ENCODE measurements around the gene PSMB7. TPM values are rescaled to one million over a fixed set of nuclear protein-coding genes. Genes with fewer than 3 reads are reported as not detected.

The PSMB7 gene
- total RNA-seq, 1 donor from 2014 or later: 142 TPM

GRCh38 chr9:124342776-124343485, 72.3 kb downstream of the PSMB7 start:
- no peak overlapping the region for H3K4me3 Mint-ChIP-seq
- peaks cover 6% of the 10 kb centered on the region for H3K9me3 Mint-ChIP-seq
- TF ChIP-seq, protein P1, sequence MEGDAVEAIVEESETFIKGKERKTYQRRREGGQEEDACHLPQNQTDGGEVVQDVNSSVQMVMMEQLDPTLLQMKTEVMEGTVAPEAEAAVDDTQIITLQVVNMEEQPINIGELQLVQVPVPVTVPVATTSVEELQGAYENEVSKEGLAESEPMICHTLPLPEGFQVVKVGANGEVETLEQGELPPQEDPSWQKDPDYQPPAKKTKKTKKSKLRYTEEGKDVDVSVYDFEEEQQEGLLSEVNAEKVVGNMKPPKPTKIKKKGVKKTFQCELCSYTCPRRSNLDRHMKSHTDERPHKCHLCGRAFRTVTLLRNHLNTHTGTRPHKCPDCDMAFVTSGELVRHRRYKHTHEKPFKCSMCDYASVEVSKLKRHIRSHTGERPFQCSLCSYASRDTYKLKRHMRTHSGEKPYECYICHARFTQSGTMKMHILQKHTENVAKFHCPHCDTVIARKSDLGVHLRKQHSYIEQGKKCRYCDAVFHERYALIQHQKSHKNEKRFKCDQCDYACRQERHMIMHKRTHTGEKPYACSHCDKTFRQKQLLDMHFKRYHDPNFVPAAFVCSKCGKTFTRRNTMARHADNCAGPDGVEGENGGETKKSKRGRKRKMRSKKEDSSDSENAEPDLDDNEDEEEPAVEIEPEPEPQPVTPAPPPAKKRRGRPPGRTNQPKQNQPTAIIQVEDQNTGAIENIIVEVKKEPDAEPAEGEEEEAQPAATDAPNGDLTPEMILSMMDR (IDR thresholded peaks at IDR 0.05; ENCODE audit: unreplicated experiment): no peak

DNA sequence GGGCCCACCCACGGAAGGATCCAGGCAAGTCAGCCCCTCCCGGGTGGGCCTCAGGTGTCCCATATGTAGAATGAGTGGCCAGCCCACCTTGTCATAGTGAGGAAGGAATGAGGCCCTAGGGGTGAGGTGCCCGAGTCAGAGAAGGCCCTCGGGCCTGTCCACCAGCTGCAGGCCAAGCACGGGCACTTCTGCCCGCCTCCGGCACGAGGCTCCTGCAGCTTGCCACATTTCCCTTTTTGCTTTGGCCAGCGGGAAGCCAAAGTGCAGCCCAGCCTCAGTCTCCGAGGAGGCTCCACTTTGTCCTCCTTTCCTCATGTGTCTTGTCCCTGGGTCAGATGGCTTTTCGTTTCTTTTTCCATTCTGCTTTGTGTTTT, 72.9 kb downstream of the PSMB7 start:
- Mint-ChIP-seq H3K4me3 (no peak overlapping the region), H3K4me1 (peaks cover 5% of the 10 kb centered on the region), H3K36me3 (peaks cover 11% of the 10 kb centered on the region), H3K9me3 (peaks cover 11% of the 10 kb centered on the region), H3K27ac (no peak overlapping the region), H3K27me3 (ENCODE audit: low read depth) (no peaks in the 10 kb centered on the region)
- no peak for DNase-seq (ENCODE audit: low spot score in 2 of 2, unreplicated experiment in 2 of 2)
- TF ChIP-seq, protein P1 (IDR thresholded peaks at IDR 0.05; ENCODE audit: unreplicated experiment): no peak

More at GRCh38 chr9:124342776-124343485, 72.3 kb downstream of the PSMB7 start:
- Mint-ChIP-seq H3K4me1 (peaks cover 5% of the 10 kb centered on the region), H3K27ac (no peak overlapping the region), H3K36me3 (peaks cover 6% of the 10 kb centered on the region), H3K27me3 (ENCODE audit: low read depth) (no peaks in the 10 kb centered on the region)
- DNase-seq (ENCODE audit: low spot score in 2 of 2, unreplicated experiment in 2 of 2): no peak

DNA sequence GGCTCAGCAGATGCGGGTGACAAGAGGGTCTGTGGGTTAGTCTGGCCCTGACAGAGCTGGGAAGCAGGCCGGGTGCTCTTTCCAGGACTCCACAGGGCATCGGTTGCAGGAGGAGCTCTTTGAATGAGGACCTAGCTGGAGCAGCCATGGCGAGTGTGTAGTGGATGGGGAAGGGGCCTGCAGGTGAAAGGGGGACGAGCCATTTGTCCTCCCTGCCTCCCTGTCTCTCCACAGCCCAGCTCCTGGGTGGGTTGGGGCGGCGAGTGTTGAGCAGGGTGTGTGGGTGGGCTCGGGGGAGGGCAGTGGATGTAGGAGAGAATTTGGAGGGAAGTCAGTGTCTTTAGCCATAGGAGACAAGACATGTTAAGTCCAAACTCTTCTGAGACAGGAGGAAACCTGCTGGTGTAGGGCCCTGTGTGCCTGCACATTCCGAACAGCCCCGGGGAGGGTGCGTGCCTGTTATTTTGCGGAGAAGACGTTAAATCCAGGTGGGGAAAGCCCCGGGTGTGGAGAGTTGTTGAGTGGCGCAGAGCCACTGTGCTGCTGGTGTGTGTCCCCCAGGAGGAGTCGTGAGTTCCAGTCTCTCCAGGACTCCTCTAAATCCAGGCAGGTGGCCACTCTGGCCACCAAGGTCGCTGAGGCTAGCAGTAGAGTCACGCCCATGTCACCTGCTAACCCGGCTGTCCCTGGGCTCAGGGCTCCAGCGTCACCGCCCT, 73.6 kb downstream of the PSMB7 start:
- Mint-ChIP-seq H3K36me3 (peaks cover 15% of the 10 kb centered on the region), H3K27ac (peak overlapping the region; percentile 14), H3K4me1 (peaks cover 5% of the 10 kb centered on the region), H3K27me3 (ENCODE audit: low read depth) (no peaks in the 10 kb centered on the region), H3K4me3 (no peak overlapping the region), H3K9me3 (peaks cover 15% of the 10 kb centered on the region)
- TF ChIP-seq, protein P1 (IDR thresholded peaks at IDR 0.05; ENCODE audit: unreplicated experiment): no peak
- no peak for DNase-seq (ENCODE audit: low spot score in 2 of 2, unreplicated experiment in 2 of 2)

DNA sequence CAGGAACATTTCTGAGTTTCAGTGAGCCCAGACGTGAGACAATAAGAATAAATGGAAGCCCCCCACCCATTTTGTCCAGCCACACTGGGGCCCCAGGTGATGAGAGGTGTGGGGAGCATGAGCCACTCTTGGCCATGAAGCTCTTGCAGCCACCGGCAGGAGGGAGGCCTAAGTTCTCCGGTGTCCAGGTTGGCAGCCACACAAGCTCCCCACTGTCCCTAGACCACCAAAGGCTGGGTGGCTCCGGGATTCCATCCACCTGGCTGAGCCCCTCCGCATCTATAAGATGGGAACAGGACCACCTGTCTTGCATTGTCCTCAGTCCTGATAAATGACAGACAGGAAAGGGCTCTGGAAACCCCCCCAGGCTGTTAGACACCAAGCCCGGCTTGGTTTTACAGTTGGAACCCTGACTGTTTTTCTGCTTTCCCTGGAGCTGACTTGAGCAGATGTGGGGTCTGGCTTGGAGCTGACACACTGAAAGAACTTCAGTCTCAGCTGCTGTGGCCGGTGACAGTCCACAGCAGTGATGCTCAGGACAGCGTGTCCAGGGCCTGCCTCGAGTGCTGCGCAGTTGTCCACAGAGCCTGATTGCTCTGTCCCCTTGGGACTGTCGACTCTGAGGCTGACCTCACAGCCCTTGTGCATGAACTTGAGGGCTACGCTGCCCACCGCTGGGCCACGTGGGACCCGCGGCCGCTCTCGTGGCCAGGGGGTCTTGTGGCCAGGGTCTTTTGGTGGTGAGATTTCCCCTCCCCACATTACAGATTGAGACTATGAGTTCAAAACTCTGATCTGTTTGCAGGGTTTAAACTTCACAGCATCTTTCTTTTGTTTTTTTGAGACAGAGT, 74.8 kb downstream of the PSMB7 start:
- no peak overlapping the region for H3K4me3 Mint-ChIP-seq
- peaks cover 15% of the 10 kb centered on the region for H3K9me3 Mint-ChIP-seq
- no peak overlapping the region for H3K27ac Mint-ChIP-seq

DNA sequence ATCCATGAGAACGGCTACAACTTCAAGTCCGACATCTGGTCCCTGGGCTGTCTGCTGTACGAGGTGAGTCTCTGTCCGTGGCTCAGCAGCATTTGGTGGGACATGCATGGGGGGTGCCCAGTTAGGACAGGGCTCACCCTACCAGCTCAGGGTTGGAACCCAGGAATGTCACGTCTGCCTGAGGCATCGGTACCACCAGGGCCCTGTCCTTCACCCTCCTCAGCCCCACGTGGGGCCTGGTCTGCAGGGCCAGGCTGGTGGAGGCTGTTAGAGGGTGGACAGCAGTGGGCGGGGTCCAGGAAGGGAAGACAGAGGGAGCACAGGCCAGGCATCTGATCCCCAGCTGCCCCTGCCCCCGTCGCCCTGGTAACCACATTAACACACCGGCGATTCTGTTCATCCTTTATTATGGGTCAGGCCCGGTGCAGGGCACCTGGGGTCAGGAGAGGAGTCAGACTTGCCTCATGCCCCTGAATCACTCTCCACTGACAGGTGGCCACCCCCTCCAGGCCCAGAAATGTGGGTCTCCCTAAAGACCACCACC, 75.6 kb downstream of the PSMB7 start:
- TF ChIP-seq, protein P1 (IDR thresholded peaks at IDR 0.05; ENCODE audit: unreplicated experiment): no peak
- Mint-ChIP-seq H3K36me3 (peaks cover 24% of the 10 kb centered on the region), H3K27ac (no peak overlapping the region), H3K9me3 (peaks cover 15% of the 10 kb centered on the region), H3K4me1 (peaks cover 5% of the 10 kb centered on the region), H3K4me3 (no peak overlapping the region), H3K27me3 (ENCODE audit: low read depth) (no peaks in the 10 kb centered on the region)
- no peak for DNase-seq (ENCODE audit: low spot score in 2 of 2, unreplicated experiment in 2 of 2)

More for the DNA sequence above, 74.8 kb downstream of the PSMB7 start:
- Mint-ChIP-seq H3K27me3 (ENCODE audit: low read depth) (no peaks in the 10 kb centered on the region), H3K4me1 (peaks cover 5% of the 10 kb centered on the region), H3K36me3 (peaks cover 22% of the 10 kb centered on the region)
- no peak for DNase-seq (ENCODE audit: low spot score in 2 of 2, unreplicated experiment in 2 of 2)
- TF ChIP-seq, protein P1 (IDR thresholded peaks at IDR 0.05; ENCODE audit: unreplicated experiment): no peak
